Measurements from ENCODE around the gene FOXC1.

Gene FOXC1

DNA sequence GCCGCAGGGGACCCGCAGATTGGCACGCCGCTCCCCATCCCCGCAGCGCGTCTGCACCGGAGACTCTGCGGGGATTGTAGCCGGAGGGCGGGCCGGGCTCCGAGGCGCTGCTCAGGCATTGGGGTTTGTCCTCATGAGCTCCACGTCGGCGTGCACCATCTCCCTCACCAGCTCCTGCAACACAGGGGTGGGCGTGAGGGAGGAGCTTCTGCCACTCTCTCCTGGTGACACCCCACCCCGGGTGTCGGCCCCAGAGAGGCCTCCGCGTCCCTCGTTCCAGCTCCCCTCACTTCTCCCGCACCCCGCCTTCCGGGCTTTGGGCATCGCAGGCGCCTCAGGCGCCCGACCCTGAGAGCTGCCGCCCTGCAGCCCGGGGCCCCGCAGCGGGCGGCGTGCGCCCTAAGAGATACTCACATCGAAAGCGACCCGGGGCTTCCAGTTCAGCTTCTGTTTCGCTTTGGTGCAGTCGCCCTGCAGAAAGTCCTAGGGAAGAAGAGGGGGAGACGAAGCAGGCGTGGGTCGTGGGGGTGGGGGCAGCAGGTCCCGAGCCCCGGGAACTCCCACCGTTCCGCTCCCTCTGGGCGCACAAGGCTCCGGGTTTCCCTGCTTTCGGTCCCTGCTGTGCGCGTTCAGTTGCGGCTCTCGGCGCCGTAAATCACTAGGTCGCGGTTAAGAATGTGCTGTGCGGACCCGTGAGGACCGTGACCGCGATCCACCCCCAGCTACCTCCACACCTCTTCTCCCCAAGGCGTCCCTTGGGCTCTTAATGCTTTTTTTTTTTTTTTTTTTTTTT, 14.5 kb downstream of the FOXC1 start:
- Histone ChIP-seq H3K36me3 (ENCODE audit: control insufficient read depth, insufficient read depth, low read length) (no peaks in the 10 kb centered on the region), H3K4me1 (ENCODE audit: control insufficient read depth, insufficient read depth, low read length) (peaks cover 7% of the 10 kb centered on the region), H3K27me3 (ENCODE audit: control insufficient read depth, insufficient read depth, low read length) (peaks cover 87% of the 10 kb centered on the region), H3K4me3 (ENCODE audit: low read length) (peak overlapping the region; percentile 2; the same call in 1 of the 2 replicates), H3K9me3 (ENCODE audit: control insufficient read depth, insufficient read depth, low read length) (no peaks in the 10 kb centered on the region), H3K27ac (ENCODE audit: low read length) (no peak overlapping the region)
- WGBS (ENCODE audit: insufficient coverage, insufficient read length) = no CpG with 5 or more reads among the region's 66 CpGs
- no peak for DNase-seq (ENCODE audit: low read depth, low spot score)

DNA sequence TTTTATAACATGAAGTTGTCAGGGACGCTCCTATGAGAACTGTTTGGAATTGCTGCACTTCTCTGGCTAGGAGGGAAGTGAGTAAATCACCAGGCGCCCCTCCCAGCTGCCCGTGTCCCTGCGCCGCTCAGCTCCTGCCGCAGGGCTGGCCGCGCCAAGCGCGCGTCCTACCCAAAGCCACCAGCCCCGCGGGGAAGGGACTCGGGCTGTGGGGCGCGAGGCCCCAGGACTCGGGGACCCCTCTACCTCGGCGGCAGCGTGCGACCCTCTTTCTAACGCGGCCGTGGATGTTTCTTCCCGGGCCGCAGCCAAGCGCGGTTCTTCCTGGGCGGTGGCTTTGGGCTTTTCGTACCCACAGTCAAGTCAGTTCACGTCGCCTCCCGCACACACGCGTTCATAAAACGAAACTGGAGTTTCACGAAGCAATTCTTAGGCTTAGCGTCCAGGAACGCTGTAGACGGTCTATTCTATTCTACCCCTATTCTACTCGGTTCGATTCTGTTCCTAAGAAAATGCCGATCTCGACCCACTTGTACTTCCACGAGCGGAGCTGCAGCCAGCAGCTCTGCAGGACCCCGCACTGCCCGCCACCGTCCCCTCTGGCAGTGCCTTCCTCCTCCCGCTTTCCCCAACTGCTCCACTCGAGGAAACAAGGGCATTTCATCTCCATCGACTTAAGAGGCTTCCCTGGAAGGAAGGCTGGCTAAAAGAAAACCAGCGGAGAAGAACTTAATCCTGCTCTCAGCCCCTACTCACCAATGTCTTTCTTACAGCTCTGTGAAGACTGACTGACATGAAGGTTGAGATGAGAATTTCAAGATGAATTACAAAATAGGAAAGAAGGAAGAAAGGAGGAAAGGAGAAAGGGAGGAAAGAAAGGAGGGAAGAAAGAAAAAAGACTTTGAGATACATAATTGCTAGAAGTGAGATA, 15.4 kb downstream of the FOXC1 start:
- Histone ChIP-seq H3K9me3 (ENCODE audit: control insufficient read depth, insufficient read depth, low read length) (no peaks in the 10 kb centered on the region), H3K4me1 (ENCODE audit: control insufficient read depth, insufficient read depth, low read length) (peaks cover 7% of the 10 kb centered on the region), H3K27ac (ENCODE audit: low read length) (no peak overlapping the region), H3K27me3 (ENCODE audit: control insufficient read depth, insufficient read depth, low read length) (peaks cover 79% of the 10 kb centered on the region), H3K4me3 (ENCODE audit: low read length) (peak overlapping the region; percentile 17; the same call in 1 of the 2 replicates), H3K36me3 (ENCODE audit: control insufficient read depth, insufficient read depth, low read length) (no peaks in the 10 kb centered on the region)
- DNase-seq (ENCODE audit: low read depth, low spot score) = no peak
- no CpG with 5 or more reads among the region's 53 CpGs for WGBS (ENCODE audit: insufficient coverage, insufficient read length)

- H3K9me3 ChIP-seq (ENCODE audit: control insufficient read depth, insufficient read depth, low read length) = no peaks in the 10 kb centered on the region
- no peak overlapping the region for H3K4me3 ChIP-seq (ENCODE audit: low read length)
- no peaks in the 10 kb centered on the region for H3K36me3 ChIP-seq (ENCODE audit: control insufficient read depth, insufficient read depth, low read length)
- no peak for DNase-seq (ENCODE audit: low read depth, low spot score)
- H3K4me1 ChIP-seq (ENCODE audit: control insufficient read depth, insufficient read depth, low read length) = peaks cover 5% of the 10 kb centered on the region
- H3K27ac ChIP-seq (ENCODE audit: low read length) = no peak overlapping the region
- H3K27me3 ChIP-seq (ENCODE audit: control insufficient read depth, insufficient read depth, low read length) = peaks cover 71% of the 10 kb centered on the region
- WGBS (ENCODE audit: insufficient coverage, insufficient read length) = no CpG with 5 or more reads among the region's 18 CpGs
These were observed 16.2 kb downstream of the FOXC1 start for GRCh38 chr6:1625794-1626435.

DNA sequence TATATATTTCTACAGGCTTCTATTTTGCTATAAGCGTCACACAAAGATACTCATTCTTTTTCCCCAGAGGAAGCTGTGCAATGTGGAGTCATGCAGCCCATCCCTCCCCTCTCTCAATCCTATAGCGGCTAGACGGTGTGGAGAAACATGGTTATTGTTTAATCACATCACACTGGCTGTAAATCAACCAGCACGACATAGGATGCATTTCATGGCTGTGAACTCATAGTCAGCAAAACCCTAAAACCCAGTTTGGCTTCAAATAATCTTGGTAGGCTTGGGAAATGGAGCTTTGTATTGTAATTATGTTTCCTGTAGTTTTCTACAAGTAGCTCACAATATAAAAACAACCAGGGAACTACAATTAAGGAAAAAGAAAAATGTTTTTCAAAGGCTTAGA, 16.8 kb downstream of the FOXC1 start:
- no peak overlapping the region for H3K4me3 ChIP-seq (ENCODE audit: low read length)
- H3K27me3 ChIP-seq (ENCODE audit: control insufficient read depth, insufficient read depth, low read length) = peaks cover 65% of the 10 kb centered on the region
- no CpG with 5 or more reads among the region's 4 CpGs for WGBS (ENCODE audit: insufficient coverage, insufficient read length)
- no peak overlapping the region for H3K27ac ChIP-seq (ENCODE audit: low read length)
- H3K9me3 ChIP-seq (ENCODE audit: control insufficient read depth, insufficient read depth, low read length) = no peaks in the 10 kb centered on the region
- H3K4me1 ChIP-seq (ENCODE audit: control insufficient read depth, insufficient read depth, low read length) = peaks cover 5% of the 10 kb centered on the region
- DNase-seq (ENCODE audit: low read depth, low spot score) = no peak
- H3K36me3 ChIP-seq (ENCODE audit: control insufficient read depth, insufficient read depth, low read length) = no peaks in the 10 kb centered on the region

DNA sequence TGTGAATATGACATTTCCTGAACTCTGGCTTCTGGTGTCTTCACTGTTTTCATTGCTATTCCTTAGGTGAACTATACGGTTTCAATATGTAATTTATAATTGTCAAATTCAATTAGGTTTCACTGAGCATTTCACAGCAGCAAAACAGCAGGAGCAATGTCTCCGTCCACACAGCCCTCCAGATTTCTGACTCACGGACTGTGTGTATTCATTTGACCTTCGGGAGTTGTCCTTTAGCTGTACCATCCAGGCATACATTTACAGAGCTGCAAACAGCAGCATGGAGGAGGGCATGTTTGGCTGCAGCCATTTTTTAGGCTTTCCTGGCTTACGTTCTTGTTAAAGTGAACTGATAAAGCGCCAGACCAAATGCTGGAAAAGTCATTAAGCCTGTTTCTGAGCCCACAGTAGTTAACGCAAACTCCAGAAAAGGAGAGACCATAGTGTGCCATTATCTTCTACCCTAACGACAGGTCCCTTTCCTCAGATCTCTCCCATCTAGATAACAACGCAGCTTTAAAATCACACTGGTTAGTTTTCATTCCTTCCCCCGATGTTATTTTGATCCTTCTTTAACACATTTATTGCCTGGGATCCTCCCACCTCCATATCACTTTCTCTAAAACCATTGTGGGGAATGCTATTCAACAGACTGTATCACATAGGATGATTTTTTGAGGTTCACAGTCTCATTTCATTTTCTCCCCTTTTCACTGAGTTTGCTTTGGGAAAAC, 18.3 kb downstream of the FOXC1 start:
- no peaks in the 10 kb centered on the region for H3K9me3 ChIP-seq (ENCODE audit: control insufficient read depth, insufficient read depth, low read length)
- H3K36me3 ChIP-seq (ENCODE audit: control insufficient read depth, insufficient read depth, low read length) = no peaks in the 10 kb centered on the region
- peaks cover 5% of the 10 kb centered on the region for H3K4me1 ChIP-seq (ENCODE audit: control insufficient read depth, insufficient read depth, low read length)
- DNase-seq (ENCODE audit: low read depth, low spot score) = no peak
- no peak overlapping the region for H3K27ac ChIP-seq (ENCODE audit: low read length)
- WGBS (ENCODE audit: insufficient coverage, insufficient read length) = no CpG with 5 or more reads among the region's 10 CpGs
- no peak overlapping the region for H3K4me3 ChIP-seq (ENCODE audit: low read length)
- H3K27me3 ChIP-seq (ENCODE audit: control insufficient read depth, insufficient read depth, low read length) = peaks cover 50% of the 10 kb centered on the region

DNA sequence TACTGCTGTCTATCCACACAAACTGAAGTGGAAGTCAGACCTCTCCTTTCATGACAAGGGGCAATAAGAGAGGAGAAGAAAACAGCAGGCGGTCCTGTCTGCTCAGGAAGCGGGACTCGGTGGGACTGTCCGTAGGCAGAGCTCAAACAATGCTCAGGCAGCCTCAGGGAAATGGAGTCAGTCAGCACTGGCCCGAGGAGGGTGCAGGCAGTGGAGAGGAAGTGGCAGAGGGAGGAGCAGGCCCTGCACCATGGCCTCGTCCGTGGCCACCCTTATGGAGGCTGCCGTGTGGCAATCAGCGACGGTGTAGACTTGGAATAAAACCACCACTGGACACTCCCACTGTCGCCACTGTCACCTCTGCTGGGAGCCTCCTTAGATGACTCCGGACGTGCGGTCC, 19.6 kb downstream of the FOXC1 start:
- no peaks in the 10 kb centered on the region for H3K36me3 ChIP-seq (ENCODE audit: control insufficient read depth, insufficient read depth, low read length)
- H3K27ac ChIP-seq (ENCODE audit: low read length) = no peak overlapping the region
- peaks cover 37% of the 10 kb centered on the region for H3K27me3 ChIP-seq (ENCODE audit: control insufficient read depth, insufficient read depth, low read length)

GRCh38 chr6:1630212-1630770, 20.6 kb downstream of the FOXC1 start:
- no peak for DNase-seq (ENCODE audit: low read depth, low spot score)
- H3K27ac ChIP-seq (ENCODE audit: low read length) = no peak overlapping the region
- no peaks in the 10 kb centered on the region for H3K9me3 ChIP-seq (ENCODE audit: control insufficient read depth, insufficient read depth, low read length)
- peaks cover under 1% of the 10 kb centered on the region; the same call in 1 of the 2 replicates for H3K4me1 ChIP-seq (ENCODE audit: control insufficient read depth, insufficient read depth, low read length)
- H3K4me3 ChIP-seq (ENCODE audit: low read length) = no peak overlapping the region
- H3K36me3 ChIP-seq (ENCODE audit: control insufficient read depth, insufficient read depth, low read length) = no peaks in the 10 kb centered on the region
- peaks cover 27% of the 10 kb centered on the region for H3K27me3 ChIP-seq (ENCODE audit: control insufficient read depth, insufficient read depth, low read length)
- no CpG with 5 or more reads among the region's 10 CpGs for WGBS (ENCODE audit: insufficient coverage, insufficient read length)

More for the DNA sequence above, 19.6 kb downstream of the FOXC1 start:
- H3K4me1 ChIP-seq (ENCODE audit: control insufficient read depth, insufficient read depth, low read length) = peaks cover 5% of the 10 kb centered on the region
- H3K4me3 ChIP-seq (ENCODE audit: low read length) = no peak overlapping the region
- WGBS (ENCODE audit: insufficient coverage, insufficient read length) = no CpG with 5 or more reads among the region's 14 CpGs
- no peak for DNase-seq (ENCODE audit: low read depth, low spot score)
- H3K9me3 ChIP-seq (ENCODE audit: control insufficient read depth, insufficient read depth, low read length) = no peaks in the 10 kb centered on the region

DNA sequence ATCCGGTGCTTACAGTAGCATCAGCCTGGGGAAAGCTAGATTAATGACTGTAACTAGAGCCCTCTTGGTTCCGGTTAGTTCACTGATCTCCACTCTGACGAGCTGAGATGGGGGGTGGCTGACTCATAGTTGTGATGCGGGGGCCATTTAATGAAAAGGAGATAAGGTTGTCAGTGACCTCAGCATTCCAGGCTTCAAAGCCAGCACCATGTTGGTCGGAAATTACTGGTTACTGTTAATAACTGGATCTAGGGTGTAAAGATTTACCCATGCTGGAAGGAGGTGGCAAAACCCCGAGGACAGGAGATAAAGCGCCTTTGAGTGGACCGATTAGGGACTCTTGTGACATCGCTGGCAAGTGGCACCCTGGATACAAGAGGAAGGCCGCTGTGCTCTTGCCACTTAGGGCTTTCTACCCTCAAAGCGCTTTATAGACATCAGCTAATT, 21.1 kb downstream of the FOXC1 start:
- peaks cover 22% of the 10 kb centered on the region for H3K27me3 ChIP-seq (ENCODE audit: control insufficient read depth, insufficient read depth, low read length)
- no CpG with 5 or more reads among the region's 11 CpGs for WGBS (ENCODE audit: insufficient coverage, insufficient read length)
- H3K27ac ChIP-seq (ENCODE audit: low read length) = no peak overlapping the region
- no peak for DNase-seq (ENCODE audit: low read depth, low spot score)
- no peaks in the 10 kb centered on the region for H3K9me3 ChIP-seq (ENCODE audit: control insufficient read depth, insufficient read depth, low read length)
- H3K4me1 ChIP-seq (ENCODE audit: control insufficient read depth, insufficient read depth, low read length) = no peaks in the 10 kb centered on the region
- H3K4me3 ChIP-seq (ENCODE audit: low read length) = no peak overlapping the region
- H3K36me3 ChIP-seq (ENCODE audit: control insufficient read depth, insufficient read depth, low read length) = no peaks in the 10 kb centered on the region

DNA sequence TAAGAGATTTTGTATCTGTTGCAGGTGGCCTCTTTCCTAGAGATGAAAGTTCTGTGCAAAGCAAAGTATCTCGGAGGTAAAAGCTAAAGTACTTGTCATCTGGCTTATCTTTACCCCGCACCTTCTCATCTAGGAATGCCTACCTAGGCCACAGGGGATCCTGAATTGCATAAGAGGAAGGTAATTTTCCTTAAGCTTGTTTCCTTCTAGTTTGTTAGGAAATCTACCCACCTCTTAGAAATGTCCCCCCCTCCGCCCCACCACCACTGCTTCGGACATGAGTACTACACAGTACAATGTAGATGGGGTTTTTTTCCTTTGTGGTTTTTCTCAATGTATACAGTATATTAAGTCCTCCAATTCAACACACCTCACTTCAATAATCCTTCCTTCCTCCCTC, 21.5 kb downstream of the FOXC1 start:
- no CpG with 5 or more reads among the region's 4 CpGs for WGBS (ENCODE audit: insufficient coverage, insufficient read length)
- no peak overlapping the region for H3K27ac ChIP-seq (ENCODE audit: low read length)

More for the DNA sequence above, 21.5 kb downstream of the FOXC1 start:
- no peak for DNase-seq (ENCODE audit: low read depth, low spot score)
- Histone ChIP-seq H3K36me3 (ENCODE audit: control insufficient read depth, insufficient read depth, low read length) (no peaks in the 10 kb centered on the region), H3K9me3 (ENCODE audit: control insufficient read depth, insufficient read depth, low read length) (no peaks in the 10 kb centered on the region), H3K4me3 (ENCODE audit: low read length) (no peak overlapping the region), H3K27me3 (ENCODE audit: control insufficient read depth, insufficient read depth, low read length) (peaks cover 19% of the 10 kb centered on the region), H3K4me1 (ENCODE audit: control insufficient read depth, insufficient read depth, low read length) (no peaks in the 10 kb centered on the region)

All from iPS DF 6.9 (cell line).